Neutrophil (primary cell): Measurements from ENCODE around the gene ARID2.

Source experiments
- H3K27ac ChIP-seq: fragments of 200-600 bp; sonication (generic); 2 replicates; pipeline ENCODE4 v1.5.1; 2016; ENCODE audit warnings: mild to moderate bottlenecking, moderate library complexity
- H3K27me3 ChIP-seq: fragments of 200-600 bp; sonication (generic); 2 replicates; pipeline ENCODE4 v1.6.0; 2016; ENCODE audit warnings: mild to moderate bottlenecking
- H3K36me3 ChIP-seq: fragments of 200-600 bp; sonication (generic); 2 replicates; pipeline ENCODE4 v1.5.1; 2017
- H3K4me1 ChIP-seq, 2 experiments: fragments of 200-600 bp in 1 of 2; sonication (generic) in 1 of 2; 1 replicate in 1 of 2; 2 replicates in 1 of 2; pipeline versions ENCODE4 v1.5.1 to v1.6.1; 2013 to 2016; ENCODE audit warnings: low read depth in 1 of 2, low read length in 1 of 2, mild to moderate bottlenecking in 1 of 2, moderate library complexity in 1 of 2; ENCODE audit not compliant: control insufficient read depth in 1 of 2, insufficient read depth in 1 of 2
- H3K4me3 ChIP-seq, 2 experiments: fragments of 200-600 bp in 1 of 2; sonication (generic) in 1 of 2; 1 replicate in 1 of 2; 2 replicates in 1 of 2; pipeline ENCODE4 v1.5.1; 2013 to 2016; ENCODE audit warnings: low read depth in 1 of 2, low read length in 1 of 2, mild to moderate bottlenecking in 1 of 2, moderate library complexity in 1 of 2
- H3K9me3 ChIP-seq: fragments of 200-600 bp; sonication (generic); 2 replicates; pipeline ENCODE4 v1.5.1; 2016
- CTCF ChIP-seq: fragments of 200-600 bp; sonication (generic); IDR thresholded peaks from 2 replicates; pipeline ENCODE4 v1.5.1; 2016; ENCODE audit warnings: antibody characterized with exemption

Gene ARID2

DNA sequence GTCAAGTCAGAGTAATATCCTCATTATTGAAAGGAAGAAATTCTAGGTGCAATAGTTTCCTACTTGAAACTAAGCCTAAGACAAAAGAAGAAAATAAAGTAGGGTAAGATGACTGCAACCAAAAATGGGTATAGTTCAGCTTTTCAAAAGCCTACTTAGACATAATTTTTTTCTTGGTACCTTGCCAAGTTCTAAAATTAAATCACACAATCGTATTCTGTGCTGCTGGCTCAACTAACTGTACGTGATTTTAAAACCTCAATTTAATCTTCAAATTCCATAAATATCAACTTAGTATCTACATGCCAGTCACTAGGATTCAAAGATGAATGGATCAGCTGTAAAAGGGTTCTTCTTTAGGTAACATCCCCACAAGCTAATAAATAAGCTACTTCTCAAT lies 204.0 kb downstream of the ARID2 start:
- Histone ChIP-seq H3K36me3 (peaks cover 66% of the 10 kb centered on the region), H3K4me3 (no peak overlapping the region), H3K9me3 (no peaks in the 10 kb centered on the region), H3K4me1 (no peaks in the 10 kb centered on the region), H3K27ac (no peak overlapping the region), H3K27me3 (no peaks in the 10 kb centered on the region)
- TF ChIP-seq CTCF = no peak

- H3K4me1 ChIP-seq = no peaks in the 10 kb centered on the region
- H3K9me3 ChIP-seq = no peaks in the 10 kb centered on the region
- H3K4me3 ChIP-seq = no peak overlapping the region
- no peaks in the 10 kb centered on the region for H3K27me3 ChIP-seq
- no peak for TF ChIP-seq CTCF
- H3K27ac ChIP-seq = no peak overlapping the region
- peaks cover 60% of the 10 kb centered on the region for H3K36me3 ChIP-seq
Measured at GRCh38 chr12:45934956-45935355, 205.4 kb downstream of the ARID2 start.

DNA sequence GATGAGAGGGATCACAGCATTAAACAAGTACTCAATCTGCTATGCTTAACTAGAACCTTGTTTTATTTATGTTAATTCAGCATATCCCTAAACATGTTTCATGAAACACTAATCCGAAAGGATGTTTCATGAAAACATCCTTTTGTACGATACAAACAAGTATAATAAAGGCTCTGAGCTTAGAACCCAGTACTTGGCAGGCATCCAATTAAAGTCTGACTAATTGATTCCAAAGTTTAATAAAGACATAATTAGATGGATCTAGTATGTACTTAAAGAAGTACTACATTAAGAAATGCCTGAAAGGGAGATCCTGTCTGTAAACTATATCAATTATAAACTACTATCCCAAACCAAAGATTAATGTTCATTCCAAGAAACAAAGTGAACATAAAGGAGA lies 209.1 kb downstream of the ARID2 start:
- Histone ChIP-seq H3K4me3 (no peak overlapping the region), H3K4me1 (no peaks in the 10 kb centered on the region), H3K36me3 (peaks cover 60% of the 10 kb centered on the region), H3K9me3 (no peaks in the 10 kb centered on the region), H3K27me3 (no peaks in the 10 kb centered on the region), H3K27ac (no peak overlapping the region)
- TF ChIP-seq CTCF = no peak

GRCh38 chr12:45939759-45940158 lies 210.3 kb downstream of the ARID2 start:
- Histone ChIP-seq H3K27me3 (no peaks in the 10 kb centered on the region), H3K27ac (no peak overlapping the region), H3K4me3 (no peak overlapping the region), H3K36me3 (peaks cover 62% of the 10 kb centered on the region), H3K4me1 (no peaks in the 10 kb centered on the region), H3K9me3 (no peaks in the 10 kb centered on the region)
- no peak for TF ChIP-seq CTCF

DNA sequence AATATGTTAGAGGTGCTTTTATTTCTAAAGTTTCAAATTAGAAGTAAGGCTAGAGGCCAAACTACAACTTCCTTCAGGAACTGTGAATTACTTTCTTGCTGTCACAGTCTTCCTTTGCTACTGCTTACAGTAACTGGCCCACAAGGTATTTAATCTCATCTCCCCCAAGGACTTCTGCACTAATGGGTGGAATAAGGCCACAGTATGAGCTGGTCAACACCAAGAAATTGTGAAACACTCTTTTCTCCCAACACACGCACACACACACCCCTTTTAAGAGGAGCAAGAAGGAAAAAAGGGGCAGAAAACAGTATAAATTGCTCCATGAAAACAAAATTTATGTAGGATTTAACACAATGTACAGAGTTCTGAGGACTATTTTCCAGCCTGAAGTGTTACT lies 215.3 kb downstream of the ARID2 start:
- H3K27me3 ChIP-seq = no peaks in the 10 kb centered on the region
- no peak overlapping the region for H3K27ac ChIP-seq
- H3K4me3 ChIP-seq = no peak overlapping the region
- no peaks in the 10 kb centered on the region for H3K4me1 ChIP-seq
- TF ChIP-seq CTCF = no peak
- H3K36me3 ChIP-seq = peaks cover 88% of the 10 kb centered on the region
- no peaks in the 10 kb centered on the region for H3K9me3 ChIP-seq

GRCh38 chr12:45946435-45946834 lies 216.9 kb downstream of the ARID2 start:
- H3K36me3 ChIP-seq = peaks cover 83% of the 10 kb centered on the region
- no peak for TF ChIP-seq CTCF
- H3K4me1 ChIP-seq = no peaks in the 10 kb centered on the region
- H3K27me3 ChIP-seq = no peaks in the 10 kb centered on the region
- H3K9me3 ChIP-seq = no peaks in the 10 kb centered on the region
- H3K4me3 ChIP-seq = no peak overlapping the region
- H3K27ac ChIP-seq = no peak overlapping the region
